GM23338 (cell line): ENCODE measurements around the gene BBX. TPM values are rescaled to one million over a fixed set of nuclear protein-coding genes. Genes with fewer than 3 reads are reported as not detected.

Experiments
- ATAC-seq: fragments of 200-7000 bp; cut with Tn5 transposase; 3 replicates; pipeline ENCODE4 v1.9.1; 2020
- DNase-seq: peaks from one replicate; pipeline ENCODE4 v3.0.0-alpha.2; 2015; ENCODE audit warnings: low spot score
- H2AFZ ChIP-seq: fragments of 200-600 bp; sonication (generic); 2 replicates; pipeline ENCODE4 v1.8.0; 2016; ENCODE audit warnings: antibody characterized with exemption, mild to moderate bottlenecking, moderate library complexity
- H3F3A ChIP-seq: fragments of 200-600 bp; sonication (generic); replicated peaks from 2 replicates; pipeline ENCODE4 v1.8.0; 2017; ENCODE audit warnings: antibody characterized with exemption, mixed run types, low read depth
- H3K27ac ChIP-seq: fragments of 200-600 bp; sonication (generic); 2 replicates; pipeline ENCODE4 v1.6.1; 2016; ENCODE audit warnings: low read depth
- H3K27me3 ChIP-seq: fragments of 200-600 bp; sonication (generic); 2 replicates; pipeline ENCODE4 v1.8.0; 2016; ENCODE audit warnings: mild to moderate bottlenecking, mixed run types, moderate library complexity; ENCODE audit not compliant: insufficient read depth
- H3K36me3 ChIP-seq: fragments of 200-600 bp; sonication (generic); 2 replicates; pipeline ENCODE4 v1.8.0; 2016; ENCODE audit warnings: mild to moderate bottlenecking; ENCODE audit not compliant: insufficient read depth
- H3K4me1 ChIP-seq: fragments of 200-600 bp; sonication (generic); 2 replicates; pipeline ENCODE4 v1.8.0; 2016; ENCODE audit warnings: mild to moderate bottlenecking, moderate library complexity; ENCODE audit not compliant: insufficient read depth
- H3K4me2 ChIP-seq: fragments of 200-600 bp; sonication (generic); 2 replicates; pipeline ENCODE4 v1.7.1; 2017; ENCODE audit warnings: mixed run types
- H3K4me3 ChIP-seq: fragments of 200-600 bp; sonication (generic); 2 replicates; pipeline ENCODE4 v1.6.1; 2016; ENCODE audit warnings: mixed run types
- H3K79me2 ChIP-seq: fragments of 200-600 bp; sonication (generic); replicated peaks from 2 replicates; pipeline ENCODE4 v1.8.0; 2017; ENCODE audit warnings: mild to moderate bottlenecking; ENCODE audit not compliant: insufficient read depth
- H3K9me2 ChIP-seq: fragments of 200-600 bp; sonication (generic); 2 replicates; pipeline ENCODE4 v1.8.0; 2017; ENCODE audit not compliant: insufficient read depth
- H4K20me1 ChIP-seq: fragments of 200-600 bp; sonication (generic); replicated peaks from 2 replicates; pipeline ENCODE4 v1.8.0; 2017; ENCODE audit warnings: mild to moderate bottlenecking; ENCODE audit not compliant: insufficient read depth
- H3K27ac Mint-ChIP-seq: 2 replicates; pipeline ENCODE4 v1.8.0; 2020; ENCODE audit warnings: inconsistent platforms, mild to moderate bottlenecking, moderate library complexity, mixed read lengths
- H3K27me3 Mint-ChIP-seq: 3 replicates; pipeline ENCODE4 v1.8.0; 2022; ENCODE audit warnings: low read depth, mild to moderate bottlenecking, moderate library complexity, mixed read lengths, inconsistent platforms; ENCODE audit not compliant: insufficient read depth, poor library complexity
- H3K36me3 Mint-ChIP-seq: 3 replicates; pipeline ENCODE4 v1.8.0; 2021; ENCODE audit warnings: low read depth, mild to moderate bottlenecking, inconsistent platforms, moderate library complexity, mixed read lengths
- H3K4me1 Mint-ChIP-seq: 3 replicates; pipeline ENCODE4 v1.8.0; 2020; ENCODE audit warnings: mild to moderate bottlenecking, inconsistent platforms, mixed read lengths
- H3K4me3 Mint-ChIP-seq: 3 replicates; pipeline ENCODE4 v1.8.0; 2021; ENCODE audit warnings: moderate library complexity, mild to moderate bottlenecking, inconsistent platforms, mixed read lengths
- H3K9me3 Mint-ChIP-seq: 3 replicates; pipeline ENCODE4 v1.8.0; 2020; ENCODE audit warnings: moderate library complexity, mild to moderate bottlenecking, inconsistent platforms, mixed read lengths
- CREB1 ChIP-seq: fragments of 250-450 bp; sonication (Bioruptor Pico); IDR thresholded peaks from 2 replicates; pipeline ENCODE4 v1.5.0; 2020; ENCODE audit warnings: low read depth, mild to moderate bottlenecking, moderate library complexity
- CTCF ChIP-seq, 2 experiments: fragments of 200-600 bp in 1 of 2; sonication (generic) in 1 of 2; conservative IDR thresholded peaks; 2 replicates each; pipeline versions ENCODE4 v1.5.1 to v1.6.1; 2016 to 2017; ENCODE audit warnings: antibody characterized with exemption in 2 of 2, low read depth in 2 of 2, mild to moderate bottlenecking in 2 of 2, moderate library complexity in 1 of 2
- ETS1 ChIP-seq: IDR thresholded peaks from 2 replicates; pipeline ENCODE4 v1.6.1; 2016; ENCODE audit warnings: antibody characterized with exemption
- EZH2 ChIP-seq: fragments of 200-600 bp; sonication (generic); IDR thresholded peaks from one replicate; pipeline ENCODE4 v1.8.0; 2017; ENCODE audit warnings: antibody characterized with exemption, mild to moderate bottlenecking, low read depth; ENCODE audit not compliant: unreplicated experiment
- EZH2phosphoT487 ChIP-seq: fragments of 200-600 bp; sonication (generic); IDR thresholded peaks from one replicate; pipeline ENCODE4 v1.8.1; 2018; ENCODE audit warnings: antibody characterized with exemption; ENCODE audit not compliant: unreplicated experiment
- JUNB ChIP-seq: IDR thresholded peaks from one replicate; pipeline ENCODE4 v1.6.1; 2016; ENCODE audit warnings: antibody characterized with exemption; ENCODE audit not compliant: unreplicated experiment
- NANOG ChIP-seq: IDR thresholded peaks from 2 replicates; pipeline ENCODE4 v1.6.1; 2016; ENCODE audit warnings: antibody characterized with exemption, borderline replicate concordance
- POLR2AphosphoS5 ChIP-seq: IDR thresholded peaks from 2 replicates; pipeline ENCODE4 v1.6.1; 2016; ENCODE audit warnings: antibody characterized with exemption, low read depth
- REST ChIP-seq: IDR thresholded peaks from one replicate; pipeline ENCODE4 v1.6.1; 2018; ENCODE audit warnings: antibody characterized with exemption; ENCODE audit not compliant: unreplicated experiment
- STAT1 ChIP-seq: IDR thresholded peaks from one replicate; pipeline ENCODE4 v1.6.1; 2016; ENCODE audit warnings: antibody characterized with exemption; ENCODE audit not compliant: unreplicated experiment
- ZNF114 ChIP-seq: fragments of 250-450 bp; sonication (Bioruptor Pico); IDR thresholded peaks from 2 replicates; pipeline ENCODE4 v1.5.0; 2020; ENCODE audit warnings: mild to moderate bottlenecking, moderate library complexity
- ZNF331 ChIP-seq: fragments of 250-450 bp; sonication (Bioruptor Pico); IDR thresholded peaks from 2 replicates; pipeline ENCODE4 v1.5.0; 2020; ENCODE audit warnings: low read depth, mild to moderate bottlenecking, moderate library complexity
- ZNF462 ChIP-seq: fragments of 250-450 bp; sonication (Bioruptor Pico); IDR thresholded peaks from 2 replicates; pipeline ENCODE4 v1.5.0; 2020; ENCODE audit warnings: mild to moderate bottlenecking, moderate library complexity
- polyA plus RNA-seq: library from polyadenylated mRNA; unstranded; fragments of >200 nt; fragmentation: Nextera tagmentation; extraction: Ambion mirVana; gene quantifications from 2 replicates; pipeline ENCODE4 v1.2.1, GENCODE V29; 2016
- total RNA-seq: library from RNA; depleted of rRNA; stranded (reverse); fragments of >200 nt; shearing (Covaris generic); gene quantifications from 2 replicates; pipeline ENCODE4 v1.2.3, GENCODE V29; 2014

Gene BBX
- total and polyA plus RNA-seq, 2 experiments from 2014 or later = 35.2 to 44.1 TPM

GRCh38 chr3:107769882-107770281, 247.1 kb downstream of the BBX start (continued):
- TF ChIP-seq REST (no peak), EZH2 (no peak), ETS1 (no peak), ZNF114 (CRISPR knock-in tag) (no peak), ZNF331 (no peak), STAT1 (no peak)

GRCh38 chr3:107772016-107772415, 249.3 kb downstream of the BBX start:
- Histone ChIP-seq H3F3A (no peaks in the 10 kb centered on the region), H3K27ac (no peak overlapping the region), H4K20me1 (no peaks in the 10 kb centered on the region), H3K27me3 (no peaks in the 10 kb centered on the region), H2AFZ (no peak overlapping the region), H3K4me3 (no peak overlapping the region), H3K36me3 (no peaks in the 10 kb centered on the region), H3K79me2 (no peaks in the 10 kb centered on the region), H3K4me2 (no peak overlapping the region), H3K4me1 (no peaks in the 10 kb centered on the region), H3K9me2 (no peaks in the 10 kb centered on the region)
- Mint-ChIP-seq H3K9me3 (no peaks in the 10 kb centered on the region), H3K36me3 (peaks cover 12% of the 10 kb centered on the region), H3K4me3 (no peak overlapping the region), H3K27ac (no peak overlapping the region), H3K27me3 (no peaks in the 10 kb centered on the region), H3K4me1 (peaks cover 9% of the 10 kb centered on the region; the same call in 2 of the 3 replicates)
- ATAC-seq (no peak), DNase-seq (no peak)
- no peak for TF ChIP-seq ZNF114 (CRISPR knock-in tag)
- no peak for TF ChIP-seq POLR2AphosphoS5
- no peak for TF ChIP-seq ZNF331
- no peak for TF ChIP-seq CREB1 (CRISPR knock-in tag)
- no peak for TF ChIP-seq EZH2phosphoT487
- TF ChIP-seq JUNB = no peak
- no peak for TF ChIP-seq CTCF (conservative IDR thresholded peaks at IDR 0.05; ENCODE audit: low read depth in 2 of 2)
- TF ChIP-seq EZH2 = no peak
- TF ChIP-seq NANOG = no peak
- TF ChIP-seq ZNF462 (CRISPR knock-in tag) = no peak
